Heart left ventricle (tissue), 16 donors: ENCODE measurements around the gene ANXA2. TPM values are rescaled to one million over a fixed set of nuclear protein-coding genes. Genes with fewer than 3 reads are reported as not detected.

Experiments
- ATAC-seq, 4 donors: fragments of 200-7000 bp; cut with Tn5 transposase; one replicate each; pipeline ENCODE4 v1.9.1; 2020 to 2022; ENCODE audit warnings: moderate library complexity in 4 of 4, mild to moderate bottlenecking in 3 of 4, moderate number of reproducible peaks in 1 of 4
- DNase-seq, 5 donors: peaks; one replicate each; pipeline ENCODE4 v3.0.0-alpha.2; 2020
- H3K27ac ChIP-seq, 12 donors: fragments of 200-600 bp; sonication (generic) in 4 of 12; one replicate each; pipeline versions ENCODE4 v1.5.0 to v1.8.0; 2016 to 2022; ENCODE audit warnings: mild to moderate bottlenecking in 2 of 12
- H3K27me3 ChIP-seq, 9 donors: fragments of 200-600 bp; sonication (generic) in 2 of 9; one replicate each; pipeline versions ENCODE4 v1.5.1 to v1.8.0; 2016 to 2022; ENCODE audit warnings: mild to moderate bottlenecking in 3 of 9
- H3K36me3 ChIP-seq, 9 donors: fragments of 200-600 bp; sonication (generic) in 2 of 9; one replicate each; pipeline versions ENCODE4 v1.5.0 to v1.8.0; 2018 to 2022; ENCODE audit warnings: mild to moderate bottlenecking in 2 of 9
- H3K4me1 ChIP-seq, 12 donors: fragments of 200-600 bp; sonication (generic) in 4 of 12; one replicate each; pipeline versions ENCODE4 v1.5.0 to v1.8.0; 2016 to 2022; ENCODE audit warnings: mild to moderate bottlenecking in 3 of 12
- H3K4me3 ChIP-seq, 12 donors: fragments of 200-600 bp; sonication (generic) in 4 of 12; one replicate each; pipeline versions ENCODE4 v1.5.0 to v1.8.0; 2017 to 2022; ENCODE audit warnings: mild to moderate bottlenecking in 9 of 12, moderate library complexity in 4 of 12
- H3K9me3 ChIP-seq, 12 donors: fragments of 200-600 bp; sonication (generic) in 4 of 12; one replicate each; pipeline versions ENCODE4 v1.5.0 to v1.8.0; 2016 to 2022; ENCODE audit warnings: mild to moderate bottlenecking in 1 of 12
- CTCF ChIP-seq, 12 donors: fragments of 200-600 bp; sonication (generic) in 4 of 12; IDR thresholded peaks; one replicate each; pipeline versions ENCODE4 v1.5.0 to v1.8.0; 2018 to 2022; ENCODE audit warnings: antibody characterized with exemption in 12 of 12, mild to moderate bottlenecking in 5 of 12
- POLR2A ChIP-seq, 2 donors: fragments of 450-650 bp; IDR thresholded peaks; one replicate each; pipeline ENCODE4 v1.6.1; 2017; ENCODE audit warnings: antibody characterized with exemption in 2 of 2, mild to moderate bottlenecking in 2 of 2, moderate library complexity in 2 of 2
- WGBS, 4 donors: extraction: QIAGEN DNeasy Blood & Tissue Kit in 2 of 4; methylation state at CpG; one replicate each; pipeline versions ENCODE4 v1.1.5 to v1.1.7; 2013 to 2018; 5-methylcytosine and 5-hydroxymethylcytosine counted together
- intact Hi-C, 10 donors: fragments of 100-400 bp; cut with DNase I; formaldehyde crosslinking; loops; one replicate each; pipeline versions ENCODE4 v1.11.1 to v1.14.2; 2022
- polyA plus RNA-seq, 2 donors: library from polyadenylated mRNA; stranded (reverse); fragments of 200-250 nt; gene quantifications; one replicate each; pipeline ENCODE4 v1.2.3, GENCODE V29; 2013
- total RNA-seq, 9 donors: library from RNA; depleted of rRNA in 2 of 9; stranded (reverse); fragments of >200 nt in 2 of 9; fragmentation: NEBNext Ultra II Directional in 3 of 9; extraction: Animal tissue kit (Norgen Biotek cat#: 25700) in 3 of 9; gene quantifications; one replicate each; pipeline versions ENCODE4 v1.1.0 to v1.2.4, GENCODE V29; 2016 to 2023
- donor health status: ischemic (EF 13 %, LVEDD 7.1; RV severe dilation, severe dysfunction).
- donor health status: healthy with polysubstance abuse.
- donor health status: DM: no; HTN: yes; CAD: no.
- donor health status: DM: no; HTN: no; CAD: no.
- donor health status: ischemic (EF 25% LVEDD 6.9; RV normal size, moderate dysfunction).
- donor health status: ischemic (EF 25% LVEDD 5.7; RV mildly dilated, moderate dysfunction).
- donor health status: healthy.
- donor health status: DM: yes; HTN: yes; CAD: no.
- donor health status: ischemic (EF 35%, LVEDD 5.7; RV mildly dilated, moderate dysfunction).
- donor health status: nonischemic (EF 11% LVEDD 7.7; RV severe dilation, severe dysfunction).
- donor health status: DM: yes; HTN: yes; CAD: no.
- donor health status: PGD.
- donor health status: ischemic (EF 29% LVEDD 5.4; RV normal size, mild dysfunction).
- donor health status: nonischemic (EF 23%, LVEDD 6.1; RV moderate dilation, normal function).

The ANXA2 gene
- total and polyA plus RNA-seq, 11 donors, result 106 to 547 (median 207) TPM

- intact Hi-C loops, result loop anchor here in 2 of 10 donors (2.0 to 10.0 kb wide), 2 partner anchors 23 to 545 kb away; no protein-coding TSS in a partner anchor
- Histone ChIP-seq H3K4me3 (no peak overlapping the region), H3K36me3 (peaks cover 0 to 71% (median 21%) of the 10 kb centered on the region in 9 donors), H3K27ac (peak overlapping the region in 11 of 12 donors; percentile 31 to 92 (median 64)), H3K9me3 (no peaks in the 10 kb centered on the region), H3K27me3 (no peaks in the 10 kb centered on the region), H3K4me1 (peaks cover 4 to 64% (median 51%) of the 10 kb centered on the region in 12 donors)
- ATAC-seq, result no peak
- no peak for DNase-seq
- TF ChIP-seq POLR2A (IDR thresholded peaks at IDR 0.05) (no peak), CTCF (IDR thresholded peaks at IDR 0.05) (no peak)
- WGBS, 4 donors, result 79 to 95% (median 89%) methylated on average over 5 of the region's 5 CpGs
Measured at GRCh38 chr15:60369696-60370095, 28.1 kb downstream of the ANXA2 start.

- intact Hi-C loops, result loop anchor here in 6 of 10 donors (5.0 to 10.0 kb wide), 5 partner anchors 33 to 550 kb away; partner anchors contain the start of gene ANXA2 (in 5 of the 6)
- ATAC-seq (no peak), DNase-seq (no peak)
- WGBS, 4 donors, result 94 to 96% (median 96%) methylated on average over 2 of the region's 2 CpGs
- Histone ChIP-seq H3K27ac (peak overlapping the region in 1 of 12 donors; percentile 2), H3K9me3 (no peaks in the 10 kb centered on the region), H3K36me3 (peaks cover 0 to 74% (median 41%) of the 10 kb centered on the region in 9 donors), H3K27me3 (no peaks in the 10 kb centered on the region), H3K4me1 (peaks cover 6 to 55% (median 30%) of the 10 kb centered on the region in 12 donors), H3K4me3 (no peak overlapping the region)
- no peak for TF ChIP-seq CTCF (IDR thresholded peaks at IDR 0.05)
- no peak for TF ChIP-seq POLR2A (IDR thresholded peaks at IDR 0.05)
Measured at GRCh38 chr15:60364612-60364924, 33.2 kb downstream of the ANXA2 start.

GRCh38 chr15:60363903-60364611, 33.7 kb downstream of the ANXA2 start:
- Histone ChIP-seq H3K4me1 (peaks cover 6 to 55% (median 33%) of the 10 kb centered on the region in 12 donors), H3K36me3 (peaks cover 0 to 74% (median 42%) of the 10 kb centered on the region in 9 donors), H3K27me3 (no peaks in the 10 kb centered on the region), H3K27ac (peak overlapping the region in 8 of 12 donors; percentile 33 to 80 (median 51)), H3K4me3 (no peak overlapping the region), H3K9me3 (no peaks in the 10 kb centered on the region)
- TF ChIP-seq POLR2A (IDR thresholded peaks at IDR 0.05) (no peak), CTCF (IDR thresholded peaks at IDR 0.05) (no peak)
- DNase-seq (no peak), ATAC-seq (no peak)
- 86 to 94% (median 89%) methylated on average over 17 of the region's 17 CpGs for WGBS, 4 donors
- intact Hi-C loops, result loop anchor here in 6 of 10 donors (5.0 to 10.0 kb wide), 5 partner anchors 33 to 551 kb away; partner anchors contain the start of gene ANXA2 (in 5 of the 6)

GRCh38 chr15:60363087-60363549, 34.7 kb downstream of the ANXA2 start:
- DNase-seq, result no peak
- H3K4me1 ChIP-seq, result peaks cover 6 to 60% (median 32%) of the 10 kb centered on the region in 12 donors
- peak overlapping the region in 1 of 12 donors; percentile 7 for H3K4me3 ChIP-seq
- H3K36me3 ChIP-seq, result peaks cover 0 to 74% (median 41%) of the 10 kb centered on the region in 9 donors
- TF ChIP-seq POLR2A (IDR thresholded peaks at IDR 0.05) (no peak), CTCF (IDR thresholded peaks at IDR 0.05) (no peak)
- WGBS, 4 donors, result 15 to 30% (median 23%) methylated on average over 2 of the region's 2 CpGs
- peak in 1 of 4 donors; percentile 54 for ATAC-seq
- no peaks in the 10 kb centered on the region for H3K9me3 ChIP-seq
- H3K27ac ChIP-seq, result peak overlapping the region in 9 of 12 donors; percentile 33 to 80 (median 50)
- no peaks in the 10 kb centered on the region for H3K27me3 ChIP-seq
- intact Hi-C loops, result loop anchor here in 6 of 10 donors (5.0 to 10.0 kb wide), 5 partner anchors 34 to 552 kb away; partner anchors contain the start of gene ANXA2 (in 5 of the 6)
